Measurements from ENCODE around the gene APOBR.

DNA sequence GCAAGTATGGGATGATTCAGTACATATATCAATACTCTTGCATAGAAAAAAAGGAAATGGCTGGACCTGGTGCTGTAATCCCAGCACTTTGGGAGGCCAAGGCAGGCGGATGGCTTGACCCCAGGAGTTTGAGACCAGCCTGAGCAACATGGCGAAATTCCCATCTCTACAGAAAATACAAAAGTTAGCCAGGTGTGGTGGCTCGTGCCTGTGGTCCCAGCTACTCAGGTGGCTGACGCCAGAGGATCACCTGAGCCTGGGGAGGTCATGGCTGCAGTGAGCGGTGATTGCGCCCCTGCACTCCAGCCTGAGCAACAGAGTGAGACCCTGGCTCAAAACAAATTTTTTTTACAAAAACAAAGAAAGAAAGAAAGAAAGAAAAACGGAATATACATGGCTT, 52.2 kb downstream of the APOBR start:
- no peak for TF ChIP-seq CTCF (IDR thresholded peaks at IDR 0.05; ENCODE audit: extremely low read depth in 1 of 2, insufficient read depth in 1 of 2, low read depth in 1 of 2, low read length in 2 of 2)
- TF ChIP-seq POLR2A (IDR thresholded peaks at IDR 0.05; ENCODE audit: low read depth, low read length) = no peak
- TF ChIP-seq EZH2 (IDR thresholded peaks at IDR 0.05; ENCODE audit: borderline replicate concordance, low read depth, low read length, severe bottlenecking) = no peak
- no peak for TF ChIP-seq POLR2AphosphoS5 (IDR thresholded peaks at IDR 0.05; ENCODE audit: insufficient read depth, low read depth, low read length)
- no peak for TF ChIP-seq JUN (IDR thresholded peaks at IDR 0.05; ENCODE audit: borderline replicate concordance, insufficient read depth, insufficient read length, low read depth)
- no peak for TF ChIP-seq FOS (IDR thresholded peaks at IDR 0.05; ENCODE audit: borderline replicate concordance, insufficient read depth, low read length)
- no peak for TF ChIP-seq MYC (IDR thresholded peaks at IDR 0.05; ENCODE audit: low read depth, low read length)
- TF ChIP-seq, protein P1, sequence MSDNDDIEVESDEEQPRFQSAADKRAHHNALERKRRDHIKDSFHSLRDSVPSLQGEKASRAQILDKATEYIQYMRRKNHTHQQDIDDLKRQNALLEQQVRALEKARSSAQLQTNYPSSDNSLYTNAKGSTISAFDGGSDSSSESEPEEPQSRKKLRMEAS (IDR thresholded peaks at IDR 0.05; ENCODE audit: insufficient read depth, insufficient read length) = no peak

Measured in endothelial cell of umbilical vein (primary cell).